Activated CD8-positive, alpha-beta memory T cell treated with anti-CD3 and anti-CD28 coated beads, Interleukin-2, amount 50 U/mL, for 48 hours (primary cell): ENCODE measurements around the gene NPHP4.

Experiments used
- DNase-seq: peaks from one replicate; pipeline ENCODE4 v3.0.0-alpha.2; 2020

NPHP4 gene

GRCh38 chr1:5969168-5969567 is 23.1 kb downstream of the NPHP4 start:
- no peak for DNase-seq

- no peak for DNase-seq
Measured at GRCh38 chr1:5968161-5968736, 24.0 kb downstream of the NPHP4 start.

GRCh38 chr1:5967351-5968160 is 24.7 kb downstream of the NPHP4 start:
- DNase-seq, result no peak

GRCh38 chr1:5966543-5967205 is 25.6 kb downstream of the NPHP4 start:
- DNase-seq, result no peak

GRCh38 chr1:5965586-5966131 is 26.6 kb downstream of the NPHP4 start:
- DNase-seq, result no peak

- DNase-seq, result no peak
Measured at GRCh38 chr1:5962265-5963105, 29.7 kb downstream of the NPHP4 start.

- no peak for DNase-seq
Measured at GRCh38 chr1:5961601-5962000, 30.6 kb downstream of the NPHP4 start.

- no peak for DNase-seq
Measured at GRCh38 chr1:5960336-5960735, 31.9 kb downstream of the NPHP4 start.

GRCh38 chr1:5959667-5960230 is 32.5 kb downstream of the NPHP4 start:
- DNase-seq, result no peak

- DNase-seq, result no peak
Measured at GRCh38 chr1:5959087-5959486, 33.1 kb downstream of the NPHP4 start.

- DNase-seq, result no peak
Measured at GRCh38 chr1:5956022-5956830, 36.0 kb downstream of the NPHP4 start.

GRCh38 chr1:5955479-5955977 is 36.7 kb downstream of the NPHP4 start:
- DNase-seq, result no peak

GRCh38 chr1:5954964-5955363 is 37.3 kb downstream of the NPHP4 start:
- no peak for DNase-seq

- no peak for DNase-seq
Measured at GRCh38 chr1:5953386-5953785, 38.8 kb downstream of the NPHP4 start.

GRCh38 chr1:5951846-5952410 is 40.3 kb downstream of the NPHP4 start:
- no peak for DNase-seq

- DNase-seq, result no peak
Measured at GRCh38 chr1:5950994-5951785, 41.0 kb downstream of the NPHP4 start.

- no peak for DNase-seq
Measured at GRCh38 chr1:5950201-5950895, 41.9 kb downstream of the NPHP4 start.

- no peak for DNase-seq
Measured at GRCh38 chr1:5949761-5950100, 42.5 kb downstream of the NPHP4 start.

- DNase-seq, result no peak
Measured at GRCh38 chr1:5949085-5949760, 43.0 kb downstream of the NPHP4 start.
